ENCODE results near the gene HMGB3.

DNA sequence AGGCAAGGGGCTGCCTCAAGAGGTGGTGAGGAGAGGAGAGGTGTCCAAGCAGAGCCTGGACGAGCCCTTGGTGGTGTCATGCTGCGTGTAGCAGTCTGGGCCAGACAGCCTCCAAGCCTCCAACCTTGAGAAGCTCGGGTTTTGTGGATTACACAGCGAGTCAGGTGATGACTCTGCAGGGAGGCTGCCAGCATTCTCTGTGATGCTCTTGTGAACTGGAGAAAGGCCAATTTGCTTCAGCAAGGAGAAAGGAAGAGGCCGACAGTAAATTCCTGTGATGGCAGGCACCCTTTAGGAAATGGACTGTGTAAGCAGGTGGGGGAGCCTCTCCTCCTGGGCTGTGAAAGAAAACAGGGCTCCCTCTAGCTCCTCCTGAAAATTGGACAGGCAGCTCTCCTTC lies 48.7 kb upstream of the HMGB3 start:
- TF ChIP-seq POLR2AphosphoS5 (IDR thresholded peaks at IDR 0.05; ENCODE audit: low read depth), result no peak
- TF ChIP-seq, protein P1, sequence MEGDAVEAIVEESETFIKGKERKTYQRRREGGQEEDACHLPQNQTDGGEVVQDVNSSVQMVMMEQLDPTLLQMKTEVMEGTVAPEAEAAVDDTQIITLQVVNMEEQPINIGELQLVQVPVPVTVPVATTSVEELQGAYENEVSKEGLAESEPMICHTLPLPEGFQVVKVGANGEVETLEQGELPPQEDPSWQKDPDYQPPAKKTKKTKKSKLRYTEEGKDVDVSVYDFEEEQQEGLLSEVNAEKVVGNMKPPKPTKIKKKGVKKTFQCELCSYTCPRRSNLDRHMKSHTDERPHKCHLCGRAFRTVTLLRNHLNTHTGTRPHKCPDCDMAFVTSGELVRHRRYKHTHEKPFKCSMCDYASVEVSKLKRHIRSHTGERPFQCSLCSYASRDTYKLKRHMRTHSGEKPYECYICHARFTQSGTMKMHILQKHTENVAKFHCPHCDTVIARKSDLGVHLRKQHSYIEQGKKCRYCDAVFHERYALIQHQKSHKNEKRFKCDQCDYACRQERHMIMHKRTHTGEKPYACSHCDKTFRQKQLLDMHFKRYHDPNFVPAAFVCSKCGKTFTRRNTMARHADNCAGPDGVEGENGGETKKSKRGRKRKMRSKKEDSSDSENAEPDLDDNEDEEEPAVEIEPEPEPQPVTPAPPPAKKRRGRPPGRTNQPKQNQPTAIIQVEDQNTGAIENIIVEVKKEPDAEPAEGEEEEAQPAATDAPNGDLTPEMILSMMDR (IDR thresholded peaks at IDR 0.05; ENCODE audit: insufficient read depth, low read length), result no peak

Data from HL-60 (cell line).